ENCODE measurements around the gene MAST4. TPM values are rescaled to one million over a fixed set of nuclear protein-coding genes. Genes with fewer than 3 reads are reported as not detected.

The MAST4 gene
- total and polyA plus RNA-seq, 2 of the 8 experiments (the other 6 are each of a cell fraction or from before 2014, with no cell fraction given): 1.5 to 2.6 TPM

GRCh38 chr5:66818935-66819328 lies 222.7 kb downstream of the MAST4 start:
- Histone ChIP-seq H3K79me2 (ENCODE audit: control insufficient read depth in 1 of 2, insufficient read depth in 2 of 2, low read length in 2 of 2) (no peaks in the 10 kb centered on the region), H2AK5ac (ENCODE audit: low read depth, low read length) (no peak overlapping the region), H3K18ac (ENCODE audit: extremely low read depth, low read length) (no peak overlapping the region), H2BK20ac (ENCODE audit: low read length) (no peak overlapping the region), H3K4ac (replicated peaks; ENCODE audit: insufficient read length, low read depth, low read length) (no peak overlapping the region), H4K20me1 (replicated peaks in 1 of 2; ENCODE audit: control insufficient read depth in 1 of 2, insufficient read depth in 2 of 2, low read length in 2 of 2) (no peaks in the 10 kb centered on the region), H3K4me1 (replicated peaks in 1 of 4; ENCODE audit: control insufficient read depth in 3 of 4, insufficient read depth in 4 of 4, low read length in 3 of 4) (no peaks in the 10 kb centered on the region), H3K23ac (ENCODE audit: insufficient read length) (no peak overlapping the region), H3K9ac (replicated peaks in 1 of 4; ENCODE audit: extremely low read depth in 1 of 4, low read depth in 3 of 4, low read length in 3 of 4) (no peak overlapping the region), H2BK15ac (ENCODE audit: low read length) (no peak overlapping the region), H2BK5ac (ENCODE audit: low read depth, low read length) (no peak overlapping the region), H3K23me2 (ENCODE audit: low read depth, low read length) (no peaks in the 10 kb centered on the region), H3K27ac (ENCODE audit: low read depth, low read length) (no peak overlapping the region), H2BK12ac (ENCODE audit: low read depth, low read length) (no peak overlapping the region), H3K4me2 (ENCODE audit: insufficient read depth in 1 of 2, low read depth in 2 of 2, low read length in 2 of 2) (no peak overlapping the region), H3K27me3 (replicated peaks in 1 of 4; ENCODE audit: control insufficient read depth in 3 of 4, extremely low read depth in 1 of 4, insufficient read depth in 3 of 4, low read length in 3 of 4) (no peaks in the 10 kb centered on the region), H3K9me3 (ENCODE audit: insufficient read depth in 2 of 2, low read depth in 1 of 2, low read length in 1 of 2) (no peaks in the 10 kb centered on the region), H4K8ac (ENCODE audit: extremely low read depth, insufficient read depth, low read length) (no peak overlapping the region), H3K56ac (replicated peaks; ENCODE audit: insufficient read length, low read depth, low read length) (no peak overlapping the region), H3K79me1 (ENCODE audit: low read depth, low read length) (no peaks in the 10 kb centered on the region), H2AFZ (ENCODE audit: low read length) (no peak overlapping the region), H2BK120ac (replicated peaks; ENCODE audit: low read depth, low read length) (no peak overlapping the region), H3K36me3 (ENCODE audit: control insufficient read depth in 2 of 4, insufficient read depth in 4 of 4, low read length in 3 of 4) (no peaks in the 10 kb centered on the region), H4K91ac (replicated peaks; ENCODE audit: insufficient read length, low read length) (no peak overlapping the region), H4K5ac (ENCODE audit: insufficient read length, low read depth, low read length) (no peak overlapping the region), H3K4me3 (ENCODE audit: extremely low read depth in 1 of 4, insufficient read depth in 2 of 4, low read depth in 3 of 4, low read length in 4 of 4) (no peak overlapping the region), H3K14ac (ENCODE audit: insufficient read length) (no peak overlapping the region)
- WGBS, 2 experiments (ENCODE audit: extremely low coverage in 1 of 2, insufficient coverage in 1 of 2, insufficient read length in 1 of 2, insufficient replicate concordance in 2 of 2, low coverage in 1 of 2, low lambda C conversion rate in 2 of 2, missing lambda C conversion rate in 1 of 2): 91% methylated on average over 4 of the region's 4 CpGs; no CpG with 5 or more reads in 1 of the 2 experiments
- ChIA-PET CTCF (ENCODE audit: partially characterized antibody) (interaction anchor here (0.6 to 2.9 kb wide), 2 partner anchors 126 to 331 kb away, joined by 4 to 9 read pairs; no protein-coding TSS in a partner anchor), POLR2A (ENCODE audit: partially characterized antibody) (interaction anchor here (2.1 kb wide), 1 partner anchor 9 kb away, joined by 7 read pairs; no protein-coding TSS in a partner anchor)
- DNase-seq (ENCODE audit: low read depth in 1 of 2, low spot score in 2 of 2) (no peak), FAIRE-seq (no peak)
- TF ChIP-seq RBBP5 (IDR thresholded peaks at IDR 0.05; ENCODE audit: borderline replicate concordance, low read depth, low read length) (no peak), JUN (IDR thresholded peaks at IDR 0.05; ENCODE audit: low read depth, low read length) (no peak), TEAD4 (IDR thresholded peaks at IDR 0.05; ENCODE audit: low read depth, low read length) (no peak), SIN3A (conservative IDR thresholded peaks at IDR 0.05 in 1 of 2, IDR thresholded peaks at IDR 0.05 in 1 of 2; ENCODE audit: low read depth in 1 of 2, low read length in 2 of 2) (no peak), SUZ12 (IDR thresholded peaks at IDR 0.05; ENCODE audit: low read length) (no peak), POLR2AphosphoS5 (IDR thresholded peaks at IDR 0.05; ENCODE audit: low read depth, low read length) (no peak), KDM5A (IDR thresholded peaks at IDR 0.05; ENCODE audit: low read length) (no peak), NANOG (IDR thresholded peaks at IDR 0.05; ENCODE audit: insufficient read depth, low read depth, low read length, poor library complexity, severe bottlenecking) (no peak)

Measured in H1 (cell line).